Measurements from ENCODE around the gene BTBD9.

BTBD9 gene

GRCh38 chr6:38185244-38185643 is 454.5 kb downstream of the BTBD9 start:
- in situ Hi-C loops (cut with MboI; ENCODE audit: low sequenced_read_pairs), result no loop called here

GRCh38 chr6:38184585-38185080 is 455.1 kb downstream of the BTBD9 start:
- in situ Hi-C loops (cut with MboI; ENCODE audit: low sequenced_read_pairs), result no loop called here

GRCh38 chr6:38183856-38184584 is 455.7 kb downstream of the BTBD9 start:
- in situ Hi-C loops (cut with MboI; ENCODE audit: low sequenced_read_pairs), result no loop called here

- in situ Hi-C loops (cut with MboI; ENCODE audit: low sequenced_read_pairs), result no loop called here
Measured at GRCh38 chr6:38182426-38182825, 457.3 kb downstream of the BTBD9 start.

GRCh38 chr6:38180586-38180985 is 459.1 kb downstream of the BTBD9 start:
- in situ Hi-C loops (cut with MboI; ENCODE audit: low sequenced_read_pairs), result no loop called here

GRCh38 chr6:38179794-38180430 is 459.8 kb downstream of the BTBD9 start:
- in situ Hi-C loops (cut with MboI; ENCODE audit: low sequenced_read_pairs), result no loop called here

GRCh38 chr6:38179300-38179699 is 460.4 kb downstream of the BTBD9 start:
- in situ Hi-C loops (cut with MboI; ENCODE audit: low sequenced_read_pairs), result no loop called here

- in situ Hi-C loops (cut with MboI; ENCODE audit: low sequenced_read_pairs), result no loop called here
Measured at GRCh38 chr6:38178584-38178886, 461.2 kb downstream of the BTBD9 start.

GRCh38 chr6:38177882-38178583 is 461.7 kb downstream of the BTBD9 start:
- in situ Hi-C loops (cut with MboI; ENCODE audit: low sequenced_read_pairs), result no loop called here

- in situ Hi-C loops (cut with MboI; ENCODE audit: low sequenced_read_pairs), result no loop called here
Measured at GRCh38 chr6:38176797-38177751, 462.7 kb downstream of the BTBD9 start.

GRCh38 chr6:38175786-38176185 is 463.9 kb downstream of the BTBD9 start:
- in situ Hi-C loops (cut with MboI; ENCODE audit: low sequenced_read_pairs), result no loop called here

- in situ Hi-C loops (cut with MboI; ENCODE audit: low sequenced_read_pairs), result no loop called here
Measured at GRCh38 chr6:38174806-38175495, 464.8 kb downstream of the BTBD9 start.

- in situ Hi-C loops (cut with MboI; ENCODE audit: low sequenced_read_pairs), result no loop called here
Measured at GRCh38 chr6:38174315-38174714, 465.4 kb downstream of the BTBD9 start.

- in situ Hi-C loops (cut with MboI; ENCODE audit: low sequenced_read_pairs), result no loop called here
Measured at GRCh38 chr6:38173909-38174308, 465.8 kb downstream of the BTBD9 start.

GRCh38 chr6:38172739-38173410 is 466.9 kb downstream of the BTBD9 start:
- in situ Hi-C loops (cut with MboI; ENCODE audit: low sequenced_read_pairs), result no loop called here

GRCh38 chr6:38171997-38172738 is 467.6 kb downstream of the BTBD9 start:
- in situ Hi-C loops (cut with MboI; ENCODE audit: low sequenced_read_pairs), result no loop called here

GRCh38 chr6:38170666-38171355 is 468.9 kb downstream of the BTBD9 start:
- in situ Hi-C loops (cut with MboI; ENCODE audit: low sequenced_read_pairs), result no loop called here

GRCh38 chr6:38169977-38170526 is 469.7 kb downstream of the BTBD9 start:
- in situ Hi-C loops (cut with MboI; ENCODE audit: low sequenced_read_pairs), result no loop called here
